Pancreas (tissue), 10 donors: ENCODE measurements around the gene KLHL12. TPM values are rescaled to one million over a fixed set of nuclear protein-coding genes. Genes with fewer than 3 reads are reported as not detected.

Source experiments
- ATAC-seq, 4 donors: fragments of 200-7000 bp; cut with Tn5 transposase; one replicate each; pipeline versions ENCODE4 v1.8.0 to v1.9.1; 2020; ENCODE audit warnings: mild to moderate bottlenecking in 4 of 4, moderate library complexity in 4 of 4
- DNase-seq, 6 donors: peaks; one replicate each; pipeline ENCODE4 v3.0.0-alpha.2; 2020
- FAIRE-seq: peaks from 2 replicates; lab custom pipeline; 2012; peaks lifted over from hg19 to GRCh38; lab: Jason Lieb, UNC
- H3K27ac ChIP-seq, 4 donors: fragments of 200-600 bp; sonication (generic); 1 replicate in 3 of 4; 2 replicates in 1 of 4; pipeline versions ENCODE4 v1.5.0 to v1.8.0; 2020
- H3K27me3 ChIP-seq, 4 donors: fragments of 200-600 bp; one replicate each; pipeline ENCODE4 v1.8.0; 2021
- H3K36me3 ChIP-seq, 3 donors: fragments of 200-600 bp; sonication (generic) in 1 of 3; one replicate each; pipeline versions ENCODE4 v1.5.0 to v1.8.0; 2020 to 2021
- H3K4me1 ChIP-seq, 3 donors: fragments of 200-600 bp; one replicate each; pipeline ENCODE4 v1.8.0; 2021
- H3K4me3 ChIP-seq, 4 donors: fragments of 200-600 bp; sonication (generic) in 2 of 4; one replicate each; pipeline versions ENCODE4 v1.5.0 to v1.8.0; 2020 to 2021
- H3K9me3 ChIP-seq, 4 donors: fragments of 200-600 bp; one replicate each; pipeline ENCODE4 v1.8.0; 2021
- WGBS, 2 donors: extraction: QIAGEN DNeasy Blood & Tissue Kit; methylation state at CpG; one replicate each; pipeline ENCODE4 v1.1.7; 2013; 5-methylcytosine and 5-hydroxymethylcytosine counted together
- intact Hi-C, 3 donors: fragments of 100-400 bp; cut with DNase I; formaldehyde crosslinking; loops; one replicate each; pipeline versions ENCODE4 v1.11.1 to v1.14.2; 2022
- polyA plus RNA-seq, 2 donors: library from polyadenylated mRNA; stranded (reverse); fragments of 200-250 nt; gene quantifications; one replicate each; pipeline ENCODE4 v1.2.3, GENCODE V29; 2013
- total RNA-seq, 6 donors: library from RNA; stranded (reverse); fragmentation: NEBNext Ultra II Directional in 4 of 6; extraction: Animal tissue kit (Norgen Biotek cat#: 25700) in 4 of 6; gene quantifications; one replicate each; pipeline versions ENCODE4 v1.2.1 to v1.2.4, GENCODE V29; 2021 to 2023
- TF ChIP-seq, protein P1 (sequence below), 4 donors: fragments of 200-600 bp; sonication (generic) in 3 of 4; IDR thresholded peaks; one replicate each; pipeline versions ENCODE4 v1.5.0 to v1.8.0; 2021; ENCODE audit warnings: antibody characterized with exemption in 4 of 4
- donor health status: healthy with polysubstance abuse.
- donor health status: DM: no; HTN: no; CAD: no; lungs with moderate emphysema.
- donor health status: DM: no; HTN: no; CAD: no.
- donor health status: control.
- donor health status: control.
- donor health status: Bipolar disorder and iron deficiency.
- donor health status: DM: yes; HTN: yes; CAD: no.
- donor health status: DM: no; HTN: no; CAD: no.
- donor health status: DM: no; HTN: no; CAD: no.
- donor health status: DM: yes; HTN: yes; CAD: no.

Gene KLHL12
- total and polyA plus RNA-seq, 8 donors: 8.2 to 17.8 (median 11.7) TPM

DNA sequence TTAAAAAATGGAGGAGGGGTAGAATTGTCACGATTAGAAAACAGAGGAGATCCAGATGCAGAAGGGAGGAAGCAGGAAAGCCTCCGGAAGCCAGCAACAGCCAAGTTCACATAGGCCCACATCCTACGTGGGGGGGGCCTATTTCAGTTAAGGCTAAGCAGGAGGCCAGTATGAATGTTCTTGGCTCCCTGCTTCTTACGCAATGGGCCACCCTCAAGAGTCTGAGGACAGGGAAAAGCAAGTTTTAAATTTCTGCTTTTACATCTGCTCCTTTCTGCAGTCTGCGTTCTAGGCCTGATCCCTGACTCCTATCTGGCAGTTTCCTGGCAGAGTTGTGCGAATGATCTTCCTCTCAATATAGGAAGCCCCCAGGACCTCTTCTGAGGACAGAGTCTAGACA, 68.7 kb downstream of the KLHL12 start:
- H3K27ac ChIP-seq: no peak overlapping the region
- DNase-seq (peak in 1 of 6 donors; percentile 7), FAIRE-seq (no peak), ATAC-seq (no peak)
- WGBS, 2 donors: 79 to 80% methylated on average over 6 of the region's 6 CpGs
- H3K4me1 ChIP-seq: peaks cover 0 to 3% (median 0%) of the 10 kb centered on the region in 3 donors
- no peaks in the 10 kb centered on the region for H3K27me3 ChIP-seq
- intact Hi-C loops: no loop called here
- H3K9me3 ChIP-seq: no peaks in the 10 kb centered on the region
- no peaks in the 10 kb centered on the region for H3K36me3 ChIP-seq
- H3K4me3 ChIP-seq: no peak overlapping the region
- TF ChIP-seq, protein P1, sequence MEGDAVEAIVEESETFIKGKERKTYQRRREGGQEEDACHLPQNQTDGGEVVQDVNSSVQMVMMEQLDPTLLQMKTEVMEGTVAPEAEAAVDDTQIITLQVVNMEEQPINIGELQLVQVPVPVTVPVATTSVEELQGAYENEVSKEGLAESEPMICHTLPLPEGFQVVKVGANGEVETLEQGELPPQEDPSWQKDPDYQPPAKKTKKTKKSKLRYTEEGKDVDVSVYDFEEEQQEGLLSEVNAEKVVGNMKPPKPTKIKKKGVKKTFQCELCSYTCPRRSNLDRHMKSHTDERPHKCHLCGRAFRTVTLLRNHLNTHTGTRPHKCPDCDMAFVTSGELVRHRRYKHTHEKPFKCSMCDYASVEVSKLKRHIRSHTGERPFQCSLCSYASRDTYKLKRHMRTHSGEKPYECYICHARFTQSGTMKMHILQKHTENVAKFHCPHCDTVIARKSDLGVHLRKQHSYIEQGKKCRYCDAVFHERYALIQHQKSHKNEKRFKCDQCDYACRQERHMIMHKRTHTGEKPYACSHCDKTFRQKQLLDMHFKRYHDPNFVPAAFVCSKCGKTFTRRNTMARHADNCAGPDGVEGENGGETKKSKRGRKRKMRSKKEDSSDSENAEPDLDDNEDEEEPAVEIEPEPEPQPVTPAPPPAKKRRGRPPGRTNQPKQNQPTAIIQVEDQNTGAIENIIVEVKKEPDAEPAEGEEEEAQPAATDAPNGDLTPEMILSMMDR (IDR thresholded peaks at IDR 0.05): no peak

DNA sequence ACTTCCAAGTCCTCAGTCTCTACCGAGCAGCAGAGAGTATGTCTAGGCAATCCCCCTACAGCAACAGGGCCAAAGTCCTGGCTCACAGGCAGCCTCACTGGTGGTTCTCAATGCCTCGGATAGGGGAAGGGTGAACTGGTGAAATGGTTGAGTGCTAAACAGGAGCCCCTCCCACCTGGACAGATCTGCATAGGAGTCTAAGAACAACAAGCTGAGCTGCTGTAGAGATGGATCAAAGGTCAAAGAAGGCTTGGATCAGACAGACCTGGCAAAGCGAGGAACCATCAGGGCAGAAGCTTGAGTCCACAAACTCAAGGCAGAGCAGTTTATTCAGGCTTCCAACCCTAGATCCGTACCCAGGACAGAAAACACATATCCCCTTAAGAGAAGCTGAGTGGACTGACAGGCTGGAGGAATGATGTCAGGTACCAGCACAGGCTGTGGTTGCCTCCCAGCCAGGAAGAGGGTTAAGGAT, 69.9 kb downstream of the KLHL12 start:
- Histone ChIP-seq H3K9me3 (no peaks in the 10 kb centered on the region), H3K4me3 (no peak overlapping the region), H3K27me3 (no peaks in the 10 kb centered on the region), H3K36me3 (no peaks in the 10 kb centered on the region), H3K27ac (no peak overlapping the region), H3K4me1 (peaks cover 0 to 3% (median 0%) of the 10 kb centered on the region in 3 donors)
- TF ChIP-seq, protein P1 (IDR thresholded peaks at IDR 0.05): no peak
- ATAC-seq: no peak
- no peak for FAIRE-seq
- no peak for DNase-seq
- 61 to 69% methylated on average over 4 of the region's 4 CpGs for WGBS, 2 donors
- intact Hi-C loops: no loop called here

DNA sequence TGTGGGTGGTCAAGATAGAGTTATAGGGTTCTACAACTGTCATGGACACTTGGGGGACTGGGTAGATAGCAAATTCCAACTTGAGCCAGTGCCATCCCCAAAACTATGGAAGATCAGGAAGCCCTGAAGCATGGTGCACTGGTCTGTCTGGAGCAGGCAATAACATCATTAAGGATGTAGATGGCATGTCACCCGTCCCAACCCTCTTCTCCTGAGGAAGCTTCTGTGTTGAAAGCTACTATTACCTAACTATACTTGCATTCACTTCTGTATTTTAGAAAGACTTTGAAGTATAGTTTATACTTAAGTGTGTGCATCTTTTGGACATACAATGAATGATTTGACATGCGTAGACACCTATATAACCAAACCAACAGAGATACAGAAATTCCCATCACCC, 71.0 kb downstream of the KLHL12 start:
- Histone ChIP-seq H3K4me3 (no peak overlapping the region), H3K36me3 (no peaks in the 10 kb centered on the region), H3K27ac (no peak overlapping the region), H3K9me3 (no peaks in the 10 kb centered on the region), H3K27me3 (no peaks in the 10 kb centered on the region), H3K4me1 (no peaks in the 10 kb centered on the region)
- no peak for FAIRE-seq
- no peak for ATAC-seq
- 89 to 90% methylated on average over 2 of the region's 2 CpGs for WGBS, 2 donors
- TF ChIP-seq, protein P1 (IDR thresholded peaks at IDR 0.05): no peak
- intact Hi-C loops: no loop called here
- no peak for DNase-seq

DNA sequence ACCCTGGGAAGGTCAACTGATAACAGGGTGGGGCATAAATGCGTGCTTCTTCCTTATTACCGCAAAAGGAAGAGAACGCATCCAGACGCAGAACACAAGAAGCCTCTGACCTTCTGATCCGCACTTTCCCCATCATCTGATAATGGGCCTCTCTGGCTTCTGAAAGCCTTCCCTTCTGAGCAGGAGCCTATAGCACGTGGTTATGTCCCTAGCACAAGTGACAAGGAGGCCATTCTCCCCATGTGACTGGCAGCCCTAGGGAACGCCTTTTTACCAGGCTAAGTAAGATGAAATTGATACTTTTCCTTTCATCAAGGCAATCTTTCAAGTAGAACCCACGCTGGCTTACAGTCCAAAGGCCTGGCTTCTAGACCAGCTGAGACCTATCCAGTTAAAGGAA, 72.2 kb downstream of the KLHL12 start:
- no peak for ATAC-seq

More for the DNA sequence above, 72.2 kb downstream of the KLHL12 start:
- Histone ChIP-seq H3K4me3 (no peak overlapping the region), H3K4me1 (no peaks in the 10 kb centered on the region), H3K27me3 (no peaks in the 10 kb centered on the region), H3K27ac (no peak overlapping the region), H3K9me3 (no peaks in the 10 kb centered on the region), H3K36me3 (no peaks in the 10 kb centered on the region)
- DNase-seq (no peak), FAIRE-seq (no peak)
- intact Hi-C loops: no loop called here
- 86 to 92% methylated on average over 8 of the region's 8 CpGs for WGBS, 2 donors
- TF ChIP-seq, protein P1 (IDR thresholded peaks at IDR 0.05): no peak
